AG10803 (cell line): ENCODE measurements around the gene PPDPF.

Source experiments
- DNase-seq: peaks from one replicate; pipeline ENCODE4 v3.0.0; 2010; ENCODE audit warnings: low read depth
- H3K4me3 ChIP-seq: 2 replicates; pipeline ENCODE4 v1.5.1; 2011; ENCODE audit warnings: mild to moderate bottlenecking, low read length, control low read depth
- CTCF ChIP-seq: conservative IDR thresholded peaks from 2 replicates; pipeline ENCODE4 v1.5.1; 2011; ENCODE audit warnings: mild to moderate bottlenecking, low read length, control low read depth, inconsistent platforms

The PPDPF gene

GRCh38 chr20:63534831-63535651, 14.5 kb downstream of the PPDPF start:
- peak; percentile 25 for DNase-seq
- H3K4me3 ChIP-seq, result no peak overlapping the region
- no peak for TF ChIP-seq CTCF

GRCh38 chr20:63536241-63536977, 15.8 kb downstream of the PPDPF start:
- DNase-seq, result peak; percentile 39
- no peak for TF ChIP-seq CTCF
- H3K4me3 ChIP-seq, result no peak overlapping the region

- TF ChIP-seq CTCF, result no peak
- H3K4me3 ChIP-seq, result peak within 1 kb of the TSS; percentile 39
- DNase-seq, result no peak
Measured at GRCh38 chr20:63536997-63537524, 16.5 kb downstream of the PPDPF start, which contains the start of gene PTK6. PTK6 (minus strand) TSS chr20:63537376; CDS start chr20:63537314, 62 bp downstream.

- TF ChIP-seq CTCF, result peak; percentile 87
- peak; percentile 92 for DNase-seq
- peak overlapping the region; percentile 39 for H3K4me3 ChIP-seq
Measured at GRCh38 chr20:63537525-63538203, 17.1 kb downstream of the PPDPF start.

- TF ChIP-seq CTCF, result no peak
- peak overlapping the region; percentile 39 for H3K4me3 ChIP-seq
- peak; percentile 26 for DNase-seq
Measured at GRCh38 chr20:63538204-63539091, 17.9 kb downstream of the PPDPF start.

- H3K4me3 ChIP-seq, result no peak overlapping the region
- TF ChIP-seq CTCF, result no peak
- no peak for DNase-seq
Measured at GRCh38 chr20:63539092-63539430, 18.5 kb downstream of the PPDPF start.
